IPS DF 19.7 (cell line): ENCODE results near the gene RBM33.

ENCODE experiments used
- DNase-seq: peaks from one replicate; pipeline ENCODE4 v3.0.0-alpha.2; 2013; ENCODE audit warnings: low read depth, low spot score

RBM33 gene

DNA sequence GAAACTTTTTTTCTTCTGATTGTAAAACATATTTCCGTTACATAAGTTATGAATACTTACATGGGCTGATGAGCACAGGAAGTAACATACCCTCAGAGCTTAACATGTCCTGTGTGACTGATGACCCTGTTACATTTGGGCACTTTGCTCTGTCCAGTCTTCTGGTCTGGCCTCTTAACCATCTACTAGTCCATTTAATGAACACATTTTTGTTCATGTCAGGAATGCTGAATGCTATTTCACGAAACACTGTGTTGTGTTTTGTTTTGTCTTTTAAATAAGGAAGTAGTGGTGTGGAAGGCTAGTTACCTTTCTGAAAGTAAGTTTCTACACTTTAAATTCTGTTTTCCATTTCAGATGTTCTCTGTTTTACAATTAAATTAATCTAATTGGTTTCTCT is 77.7 kb downstream of the RBM33 start:
- no peak for DNase-seq

GRCh38 chr7:155722936-155723335 is 78.5 kb downstream of the RBM33 start:
- no peak for DNase-seq

- no peak for DNase-seq
These were observed 80.0 kb downstream of the RBM33 start for GRCh38 chr7:155724327-155725005.

GRCh38 chr7:155725006-155725355 is 80.5 kb downstream of the RBM33 start:
- DNase-seq, result no peak

GRCh38 chr7:155727616-155728015 is 83.2 kb downstream of the RBM33 start:
- DNase-seq, result no peak

DNA sequence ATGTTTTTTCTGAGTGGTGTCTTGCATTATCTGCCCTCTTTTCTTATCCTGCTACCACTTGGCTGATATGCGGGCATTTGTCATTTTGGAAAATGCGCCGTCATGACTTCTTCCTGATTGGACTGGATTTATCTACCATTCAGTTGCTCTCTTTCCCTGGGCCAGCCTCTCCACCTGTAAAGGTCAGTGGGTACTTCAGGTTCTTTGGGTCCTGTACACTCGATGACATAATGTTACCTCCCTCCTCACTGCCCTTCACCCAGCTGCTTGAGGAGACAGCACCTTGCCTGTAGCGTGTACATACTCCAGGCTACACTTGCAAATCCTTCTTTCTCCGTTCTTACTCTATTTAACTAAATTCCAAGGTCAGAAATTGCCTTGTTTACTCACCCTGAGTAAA is 83.7 kb downstream of the RBM33 start:
- DNase-seq, result no peak

GRCh38 chr7:155729847-155730246 is 85.4 kb downstream of the RBM33 start:
- no peak for DNase-seq

- DNase-seq, result no peak
These were observed 86.9 kb downstream of the RBM33 start for GRCh38 chr7:155731380-155731779.

DNA sequence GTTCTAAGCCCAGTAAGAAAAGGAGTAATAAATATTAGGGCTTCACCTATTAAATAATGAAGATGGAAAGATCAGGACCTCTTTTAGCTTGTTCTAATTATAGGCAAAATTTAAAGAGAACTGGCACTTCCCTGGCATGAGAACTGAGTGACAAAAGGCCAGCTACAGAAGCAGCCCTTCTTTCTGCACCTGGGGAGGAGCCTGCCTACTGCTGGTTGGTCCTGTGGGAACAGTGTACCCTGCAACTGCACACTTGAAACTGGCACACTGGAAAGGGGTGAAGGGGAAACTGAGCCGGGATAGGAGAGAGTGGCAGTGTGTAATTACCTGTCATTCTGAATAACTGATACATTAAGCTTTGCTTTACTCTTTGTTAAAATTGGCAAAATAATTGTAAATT is 87.4 kb downstream of the RBM33 start:
- no peak for DNase-seq

DNA sequence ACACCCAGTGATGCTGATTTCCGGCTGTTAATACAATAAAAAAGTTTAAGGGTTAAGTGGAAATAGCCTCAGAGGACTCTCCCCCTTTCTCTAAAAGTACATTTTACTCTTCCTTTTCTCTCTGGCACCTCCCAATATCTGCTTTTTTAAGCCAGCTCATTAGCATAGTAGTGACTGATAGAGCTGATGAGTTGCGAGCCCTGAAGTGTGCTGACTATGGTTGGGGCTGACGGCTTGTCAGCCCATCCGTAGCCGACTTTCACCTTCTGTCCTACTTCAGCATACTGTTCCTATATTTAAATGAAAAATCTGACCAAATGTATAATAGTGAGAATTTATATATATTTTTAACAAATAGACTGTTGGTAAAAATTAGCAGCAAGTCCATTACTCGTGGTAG is 87.8 kb downstream of the RBM33 start:
- no peak for DNase-seq

GRCh38 chr7:155733582-155734444 is 89.4 kb downstream of the RBM33 start:
- no peak for DNase-seq

GRCh38 chr7:155734445-155734809 is 90.0 kb downstream of the RBM33 start:
- DNase-seq, result no peak

- DNase-seq, result no peak
These were observed 91.1 kb downstream of the RBM33 start for GRCh38 chr7:155735442-155736115.

DNA sequence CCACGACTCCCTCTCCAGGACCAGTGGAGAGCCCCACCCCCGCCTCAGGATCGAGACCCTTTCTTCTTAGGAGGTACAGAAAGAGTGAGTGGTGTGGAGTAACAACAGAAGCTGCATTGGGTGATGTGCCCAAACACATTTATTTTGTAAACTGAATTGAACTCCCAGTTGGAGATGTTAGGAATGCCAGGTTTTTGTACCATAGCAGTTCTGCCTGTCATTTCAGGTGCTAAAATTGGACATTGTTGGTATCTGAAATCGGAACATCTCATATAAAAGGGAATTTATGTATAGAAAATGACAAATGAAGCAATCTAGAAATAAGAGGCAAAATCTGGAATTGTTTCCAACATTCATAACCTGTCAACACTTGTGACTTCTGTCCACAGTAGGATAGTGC is 93.1 kb downstream of the RBM33 start:
- no peak for DNase-seq

GRCh38 chr7:155738104-155738503 is 93.6 kb downstream of the RBM33 start:
- no peak for DNase-seq

DNA sequence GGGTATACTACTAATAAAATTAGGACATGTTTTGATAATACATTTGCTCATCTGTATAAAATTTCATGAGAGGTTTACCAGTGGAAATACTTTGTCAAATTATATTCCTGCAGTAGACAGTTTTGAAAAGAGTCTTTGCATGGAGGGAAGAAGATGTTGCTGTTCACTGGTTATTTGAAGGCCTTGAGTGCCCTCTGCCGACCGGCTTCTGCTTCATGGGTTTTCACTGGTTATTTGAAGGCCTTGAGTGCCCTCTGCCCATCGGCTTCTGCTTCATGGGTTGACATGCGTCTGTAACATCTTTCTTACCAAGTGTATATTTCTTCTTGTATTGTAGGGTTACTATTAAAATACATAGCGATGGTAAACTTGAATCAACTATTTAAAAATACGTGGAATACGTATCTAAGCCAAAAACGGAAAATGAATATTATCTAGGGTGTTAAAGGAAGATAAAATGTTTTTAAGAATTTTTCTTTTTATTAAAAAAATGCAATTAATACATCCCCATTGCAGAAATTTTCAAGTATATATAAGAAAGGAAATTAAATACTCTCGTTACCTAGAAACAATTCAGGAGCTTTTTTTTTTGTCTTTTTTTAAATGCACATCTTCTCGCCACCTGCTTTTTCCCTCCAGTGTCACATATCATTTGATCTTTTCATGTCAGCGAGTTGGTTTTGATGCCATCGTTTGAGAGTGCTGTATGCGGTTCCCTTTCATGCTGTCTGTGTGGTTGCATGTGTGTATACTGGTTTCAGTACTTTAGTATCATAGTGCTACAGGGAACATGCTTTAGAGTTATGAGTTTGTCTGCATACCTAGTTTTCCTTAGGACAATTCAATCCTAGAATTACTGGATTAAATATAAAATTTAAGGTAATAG is 94.4 kb downstream of the RBM33 start:
- peak; percentile 28 for DNase-seq

- no peak for DNase-seq
These were observed 95.2 kb downstream of the RBM33 start for GRCh38 chr7:155739538-155740143.

DNA sequence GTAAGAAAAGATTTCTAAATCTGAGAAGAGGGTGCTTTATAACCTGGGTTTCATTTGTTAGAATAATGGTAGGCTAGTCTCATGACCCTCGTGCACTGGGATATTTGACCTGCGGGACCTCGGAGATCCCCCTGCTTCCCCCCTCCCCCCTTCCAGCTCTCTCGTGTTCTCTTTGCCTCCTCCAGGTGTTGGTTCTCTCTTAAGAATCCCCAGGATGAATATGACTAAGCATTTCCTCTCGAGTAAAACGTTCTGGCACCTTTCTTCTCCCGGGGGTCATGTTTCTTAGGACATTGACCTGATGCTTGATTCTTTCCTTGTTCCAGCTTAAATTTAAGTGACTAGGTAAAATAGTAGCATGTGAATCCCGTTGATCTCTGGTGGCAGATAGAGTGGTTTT is 96.6 kb downstream of the RBM33 start:
- peak; percentile 63 for DNase-seq

GRCh38 chr7:155741805-155742204 is 97.3 kb downstream of the RBM33 start:
- no peak for DNase-seq

DNA sequence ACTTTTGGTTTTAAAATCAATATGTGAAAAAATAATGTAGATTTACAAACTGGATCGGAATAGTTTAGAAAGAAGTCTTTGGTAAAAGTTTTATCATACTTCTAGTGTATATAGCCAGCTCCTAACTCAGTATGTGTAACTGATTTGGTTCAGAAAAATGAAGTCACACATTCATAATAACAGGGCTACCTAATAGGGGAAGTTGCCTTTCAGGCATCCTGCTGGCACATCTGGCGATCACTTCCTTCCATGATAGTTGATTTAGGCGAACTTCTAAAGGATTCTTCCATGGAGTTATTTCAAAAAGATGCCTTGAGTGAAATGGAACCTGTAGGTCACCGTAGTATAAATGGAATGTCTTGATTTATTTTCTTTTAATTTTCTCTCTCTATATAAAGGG is 98.7 kb downstream of the RBM33 start:
- no peak for DNase-seq

DNA sequence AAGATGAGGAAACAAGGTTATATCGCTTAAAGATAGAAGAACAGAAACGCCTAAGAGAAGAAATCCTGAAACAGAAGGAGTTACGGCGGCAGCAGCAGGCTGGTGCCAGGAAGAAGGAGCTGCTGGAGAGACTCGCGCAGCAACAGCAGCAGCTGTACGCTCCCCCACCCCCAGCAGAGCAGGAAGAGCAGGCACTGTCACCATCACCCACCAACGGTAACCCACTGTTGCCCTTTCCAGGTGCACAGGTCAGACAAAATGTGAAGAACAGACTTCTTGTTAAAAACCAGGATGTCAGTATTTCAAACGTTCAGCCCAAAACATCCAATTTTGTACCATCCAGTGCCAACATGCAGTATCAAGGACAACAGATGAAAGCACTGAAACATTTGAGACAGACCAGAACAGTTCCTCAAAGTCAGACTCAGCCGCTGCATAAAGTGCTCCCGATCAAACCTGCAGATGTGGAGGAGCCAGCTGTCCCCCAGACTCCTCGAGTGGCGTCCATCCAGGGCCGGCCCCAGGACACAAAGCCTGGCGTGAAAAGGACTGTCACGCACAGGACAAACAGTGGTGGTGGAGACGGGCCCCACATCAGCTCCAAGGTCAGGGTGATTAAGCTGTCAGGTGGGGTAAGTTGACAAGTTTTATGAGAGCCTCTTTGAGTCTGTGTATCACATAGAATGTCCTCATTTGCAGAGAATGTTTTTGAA is 100.7 kb downstream of the RBM33 start:
- no peak for DNase-seq
